ENCODE results near the gene SERBP1. TPM values are rescaled to one million over a fixed set of nuclear protein-coding genes. Genes with fewer than 3 reads are reported as not detected.

SERBP1 gene
- total RNA-seq (206 TPM), polyA plus RNA-seq (ENCODE audit: insufficient read depth in 1 of 8, insufficient read length in 8 of 8, low replicate concordance in 1 of 8) (100 to 1,000 TPM; 353 to 443 (median 428) TPM)
- long read RNA-seq, donor 1, full-length matches to known transcripts: 72 of 145 reads
- long read RNA-seq, donor 1, partial matches to known transcripts: 73 of 145 reads
- long read RNA-seq, donor 1, other reads (novel, unspliced or antisense): 0 of 145 reads
- long read RNA-seq, donor 2, full-length matches to known transcripts: 12 of 18 reads
- long read RNA-seq, donor 2, partial matches to known transcripts: 6 of 18 reads
- long read RNA-seq, donor 2, other reads (novel, unspliced or antisense): 0 of 18 reads
- long read RNA-seq, donor 3, full-length matches to known transcripts: 146 of 269 reads
- long read RNA-seq, donor 3, partial matches to known transcripts: 123 of 269 reads
- long read RNA-seq, donor 3, other reads (novel, unspliced or antisense): 0 of 269 reads
- long read RNA-seq, donor 4, full-length matches to known transcripts: 54 of 158 reads
- long read RNA-seq, donor 4, partial matches to known transcripts: 104 of 158 reads
- long read RNA-seq, donor 4, other reads (novel, unspliced or antisense): 0 of 158 reads
- long read RNA-seq, donor 5, full-length matches to known transcripts: 299 of 765 reads
- long read RNA-seq, donor 5, partial matches to known transcripts: 460 of 765 reads
- long read RNA-seq, donor 5, other reads (novel, unspliced or antisense): 6 of 765 reads
- long read RNA-seq, donor 6, full-length matches to known transcripts: 201 of 471 reads
- long read RNA-seq, donor 6, partial matches to known transcripts: 265 of 471 reads
- long read RNA-seq, donor 6, other reads (novel, unspliced or antisense): 5 of 471 reads
- long read RNA-seq, donor 7, full-length matches to known transcripts: 167 of 606 reads
- long read RNA-seq, donor 7, partial matches to known transcripts: 439 of 606 reads
- long read RNA-seq, donor 7, other reads (novel, unspliced or antisense): 0 of 606 reads
- long read RNA-seq, donor 8, full-length matches to known transcripts: 51 of 124 reads
- long read RNA-seq, donor 8, partial matches to known transcripts: 73 of 124 reads
- long read RNA-seq, donor 8, other reads (novel, unspliced or antisense): 0 of 124 reads
- long read RNA-seq, donor 9, full-length matches to known transcripts: 112 of 381 reads
- long read RNA-seq, donor 9, partial matches to known transcripts: 269 of 381 reads
- long read RNA-seq, donor 9, other reads (novel, unspliced or antisense): 0 of 381 reads
- long read RNA-seq, donor 10, full-length matches to known transcripts: 124 of 299 reads
- long read RNA-seq, donor 10, partial matches to known transcripts: 175 of 299 reads
- long read RNA-seq, donor 10, other reads (novel, unspliced or antisense): 0 of 299 reads
- long read RNA-seq, donor 11, full-length matches to known transcripts: 127 of 329 reads
- long read RNA-seq, donor 11, partial matches to known transcripts: 202 of 329 reads
- long read RNA-seq, donor 11, other reads (novel, unspliced or antisense): 0 of 329 reads

DNA sequence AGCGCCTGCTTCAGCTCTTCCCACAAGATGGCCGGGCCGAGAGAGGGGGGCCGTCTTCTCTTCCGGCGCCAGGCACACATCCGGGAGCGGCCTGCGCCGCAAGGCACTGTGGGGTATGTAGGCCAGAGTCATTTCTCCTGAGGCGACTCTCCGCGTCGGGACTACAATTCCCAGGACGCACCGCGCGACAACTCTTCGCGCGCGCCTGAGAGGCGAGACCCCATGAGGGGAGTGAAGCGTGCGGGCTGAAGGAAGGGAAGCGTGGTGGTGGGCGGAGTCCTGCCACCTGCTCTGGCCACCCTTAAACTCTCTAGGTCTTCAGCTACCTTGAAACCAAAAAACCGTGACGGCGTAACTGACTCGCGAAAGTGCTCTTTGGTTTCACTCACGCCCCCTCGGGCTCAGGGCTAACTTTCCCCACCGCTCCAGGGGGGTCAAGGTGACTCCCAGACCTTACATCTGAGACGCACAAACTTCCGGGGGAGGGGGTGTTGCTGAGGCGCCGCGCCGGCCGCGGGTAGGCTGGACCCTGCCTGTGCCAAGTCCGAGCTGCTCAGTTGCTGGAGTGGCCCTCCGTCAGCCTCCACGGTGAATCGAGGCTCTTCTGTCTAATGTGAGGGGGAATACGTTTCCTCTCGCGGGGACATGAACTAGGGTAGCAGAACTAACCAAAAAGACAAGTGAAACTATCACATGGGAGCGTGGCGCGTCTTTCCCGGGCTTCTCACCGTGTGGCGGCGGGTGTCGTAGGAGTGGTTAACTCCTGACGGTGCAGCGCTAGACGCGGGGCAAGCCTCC lies at the start of gene SERBP1:
SERBP1 (minus strand) TSS at position 45 of the 798 bp plus-strand sequence. CDS start 102 bp downstream, outside the sequence.
- Histone ChIP-seq H3K27ac (ENCODE audit: low read length) (peak within 1 kb of the TSS; percentile 98), H3K27me3 (ENCODE audit: control insufficient read depth, insufficient read depth, low read length) (peaks cover 2% of the 10 kb centered on the region), H3K4me3 (ENCODE audit: low read length) (peak within 1 kb of the TSS; percentile 94), H3K9me3 (replicated peaks; ENCODE audit: control insufficient read depth, low read depth, low read length) (no peaks in the 10 kb centered on the region), H3K36me3 (ENCODE audit: control insufficient read depth, insufficient read depth, low read length) (peaks cover 4% of the 10 kb centered on the region), H3K4me1 (ENCODE audit: control insufficient read depth, insufficient read depth, low read length) (peaks cover 3% of the 10 kb centered on the region)
- peak; percentile 99 for DNase-seq
- under 1% methylated on average over 41 of the region's 62 CpGs for WGBS (ENCODE audit: insufficient coverage)

DNA sequence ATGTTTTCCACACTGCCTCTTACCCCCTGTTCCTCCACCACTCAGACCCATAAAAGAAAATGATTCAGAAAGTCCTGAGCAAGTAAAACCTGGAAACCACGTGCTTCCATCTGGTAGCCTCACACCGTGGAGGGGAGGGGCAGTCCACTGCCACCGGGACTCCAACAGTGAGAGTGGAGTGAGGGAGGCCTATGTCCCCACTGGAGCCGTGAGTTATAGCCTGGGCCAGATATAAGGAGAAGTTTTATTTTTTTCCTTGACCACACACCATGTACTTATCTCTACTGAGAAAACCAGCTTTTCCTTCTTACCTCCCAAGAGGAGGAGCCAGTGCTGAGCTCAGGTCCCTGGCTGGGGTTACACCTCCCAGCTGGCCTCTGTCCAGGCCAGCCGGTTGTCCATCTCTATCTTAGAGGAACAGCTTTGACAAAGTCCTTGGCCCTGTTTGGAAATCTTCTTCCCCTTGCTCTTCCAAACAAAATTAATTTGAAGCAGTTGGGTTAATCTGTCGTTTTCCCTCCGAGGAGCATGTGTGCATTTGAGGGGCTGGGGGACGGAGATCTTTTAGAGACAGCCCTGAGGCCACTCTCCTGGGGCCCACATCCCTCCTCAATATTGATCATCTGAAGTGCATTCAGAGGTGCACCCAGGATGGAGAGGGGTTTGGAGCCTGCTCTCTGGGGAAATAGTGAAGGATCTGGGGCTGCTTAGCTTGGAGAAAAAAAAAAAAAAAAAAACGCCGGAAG lies 49.1 kb upstream of the SERBP1 start:
- WGBS (ENCODE audit: insufficient coverage): 17% methylated on average over 2 of the region's 10 CpGs
- peaks cover 8% of the 10 kb centered on the region for H3K4me1 ChIP-seq (ENCODE audit: control insufficient read depth, insufficient read depth, low read length)
- H3K9me3 ChIP-seq (replicated peaks; ENCODE audit: control insufficient read depth, low read depth, low read length): no peaks in the 10 kb centered on the region
- no peaks in the 10 kb centered on the region for H3K27me3 ChIP-seq (ENCODE audit: control insufficient read depth, insufficient read depth, low read length)
- H3K4me3 ChIP-seq (ENCODE audit: low read length): no peak overlapping the region
- no peak overlapping the region for H3K27ac ChIP-seq (ENCODE audit: low read length)
- no peaks in the 10 kb centered on the region for H3K36me3 ChIP-seq (ENCODE audit: control insufficient read depth, insufficient read depth, low read length)
- DNase-seq: peak; percentile 56

DNA sequence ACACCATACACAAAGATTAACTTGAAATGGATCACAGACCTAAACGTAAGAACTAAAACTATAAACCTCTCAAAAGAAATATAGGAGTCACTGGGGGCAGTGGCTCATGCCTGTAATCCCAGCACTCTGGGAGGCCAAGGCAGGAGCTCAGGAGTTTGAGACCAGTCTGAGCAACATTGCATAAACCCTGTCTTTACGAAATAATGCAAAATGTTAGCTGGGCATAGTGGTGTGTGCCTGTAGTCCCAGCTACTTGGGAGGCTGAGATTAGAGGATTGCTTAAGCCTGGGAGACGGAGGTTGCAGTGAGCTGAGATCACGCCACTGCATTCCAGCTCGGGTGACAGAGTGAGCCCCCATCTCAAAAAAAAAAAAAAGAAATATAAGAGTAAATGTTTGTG lies 46.7 kb upstream of the SERBP1 start:
- Histone ChIP-seq H3K27me3 (ENCODE audit: control insufficient read depth, insufficient read depth, low read length) (no peaks in the 10 kb centered on the region), H3K36me3 (ENCODE audit: control insufficient read depth, insufficient read depth, low read length) (no peaks in the 10 kb centered on the region), H3K4me1 (ENCODE audit: control insufficient read depth, insufficient read depth, low read length) (peaks cover 7% of the 10 kb centered on the region), H3K9me3 (replicated peaks; ENCODE audit: control insufficient read depth, low read depth, low read length) (no peaks in the 10 kb centered on the region), H3K4me3 (ENCODE audit: low read length) (no peak overlapping the region), H3K27ac (ENCODE audit: low read length) (no peak overlapping the region)
- no CpG with 5 or more reads among the region's 5 CpGs for WGBS (ENCODE audit: insufficient coverage)
- no peak for DNase-seq

GRCh38 chr1:67476006-67476482 lies 45.8 kb upstream of the SERBP1 start:
- Histone ChIP-seq H3K9me3 (replicated peaks; ENCODE audit: control insufficient read depth, low read depth, low read length) (no peaks in the 10 kb centered on the region), H3K36me3 (ENCODE audit: control insufficient read depth, insufficient read depth, low read length) (no peaks in the 10 kb centered on the region), H3K4me3 (ENCODE audit: low read length) (no peak overlapping the region), H3K4me1 (ENCODE audit: control insufficient read depth, insufficient read depth, low read length) (peaks cover 7% of the 10 kb centered on the region), H3K27me3 (ENCODE audit: control insufficient read depth, insufficient read depth, low read length) (no peaks in the 10 kb centered on the region), H3K27ac (ENCODE audit: low read length) (no peak overlapping the region)
- no CpG with 5 or more reads among the region's 2 CpGs for WGBS (ENCODE audit: insufficient coverage)
- DNase-seq: no peak

- Histone ChIP-seq H3K27me3 (ENCODE audit: control insufficient read depth, insufficient read depth, low read length) (no peaks in the 10 kb centered on the region), H3K4me3 (ENCODE audit: low read length) (no peak overlapping the region), H3K4me1 (ENCODE audit: control insufficient read depth, insufficient read depth, low read length) (peaks cover 11% of the 10 kb centered on the region), H3K36me3 (ENCODE audit: control insufficient read depth, insufficient read depth, low read length) (no peaks in the 10 kb centered on the region), H3K9me3 (replicated peaks; ENCODE audit: control insufficient read depth, low read depth, low read length) (no peaks in the 10 kb centered on the region), H3K27ac (ENCODE audit: low read length) (no peak overlapping the region)
- no peak for DNase-seq
- 54% methylated on average over 2 of the region's 2 CpGs for WGBS (ENCODE audit: insufficient coverage)
Measured at GRCh38 chr1:67472056-67472455, 41.9 kb upstream of the SERBP1 start.

- peak; percentile 19 for DNase-seq
- WGBS (ENCODE audit: insufficient coverage): 50% methylated on average over 1 of the region's 3 CpGs
- Histone ChIP-seq H3K4me1 (ENCODE audit: control insufficient read depth, insufficient read depth, low read length) (peaks cover 23% of the 10 kb centered on the region), H3K4me3 (ENCODE audit: low read length) (no peak overlapping the region), H3K36me3 (ENCODE audit: control insufficient read depth, insufficient read depth, low read length) (no peaks in the 10 kb centered on the region), H3K27me3 (ENCODE audit: control insufficient read depth, insufficient read depth, low read length) (no peaks in the 10 kb centered on the region), H3K9me3 (replicated peaks; ENCODE audit: control insufficient read depth, low read depth, low read length) (no peaks in the 10 kb centered on the region), H3K27ac (ENCODE audit: low read length) (no peak overlapping the region)
Measured at GRCh38 chr1:67469431-67469830, 39.2 kb upstream of the SERBP1 start.

DNA sequence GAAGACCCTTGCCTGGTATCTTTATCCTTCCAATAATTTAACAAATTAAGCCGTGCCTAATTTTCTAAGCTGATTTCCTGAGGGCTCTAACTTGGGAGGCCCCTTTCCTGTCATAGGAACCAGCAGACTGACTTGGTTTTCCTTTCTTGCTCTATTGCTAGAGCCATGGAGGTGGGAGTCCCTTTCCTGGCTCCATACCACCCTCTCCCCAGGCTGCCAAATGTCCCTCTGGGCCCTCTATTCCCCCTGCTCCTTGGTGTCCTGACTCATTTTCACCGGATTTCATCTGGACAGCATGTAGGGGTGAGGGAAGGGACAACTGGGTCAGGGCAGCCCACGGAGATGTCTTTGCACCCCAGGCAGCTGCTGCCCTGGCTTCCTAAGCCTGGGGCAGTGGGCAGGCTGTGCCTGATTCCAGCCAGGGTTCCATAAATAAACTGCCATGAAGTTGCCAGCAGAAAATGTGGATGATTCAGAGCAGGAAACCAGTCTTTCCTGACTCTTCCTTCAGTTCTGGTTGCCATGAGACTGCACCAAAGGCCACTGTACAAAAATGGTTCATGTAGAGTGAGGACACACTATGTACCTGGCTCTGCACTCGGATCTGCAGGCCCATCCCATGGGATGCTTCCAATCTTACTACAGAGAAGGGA lies 38.0 kb upstream of the SERBP1 start:
- Histone ChIP-seq H3K27ac (ENCODE audit: low read length) (no peak overlapping the region), H3K4me1 (ENCODE audit: control insufficient read depth, insufficient read depth, low read length) (peaks cover 30% of the 10 kb centered on the region), H3K27me3 (ENCODE audit: control insufficient read depth, insufficient read depth, low read length) (no peaks in the 10 kb centered on the region), H3K36me3 (ENCODE audit: control insufficient read depth, insufficient read depth, low read length) (no peaks in the 10 kb centered on the region), H3K4me3 (ENCODE audit: low read length) (no peak overlapping the region), H3K9me3 (replicated peaks; ENCODE audit: control insufficient read depth, low read depth, low read length) (no peaks in the 10 kb centered on the region)
- 20% methylated on average over 1 of the region's 4 CpGs for WGBS (ENCODE audit: insufficient coverage)
- DNase-seq: peak; percentile 12

DNA sequence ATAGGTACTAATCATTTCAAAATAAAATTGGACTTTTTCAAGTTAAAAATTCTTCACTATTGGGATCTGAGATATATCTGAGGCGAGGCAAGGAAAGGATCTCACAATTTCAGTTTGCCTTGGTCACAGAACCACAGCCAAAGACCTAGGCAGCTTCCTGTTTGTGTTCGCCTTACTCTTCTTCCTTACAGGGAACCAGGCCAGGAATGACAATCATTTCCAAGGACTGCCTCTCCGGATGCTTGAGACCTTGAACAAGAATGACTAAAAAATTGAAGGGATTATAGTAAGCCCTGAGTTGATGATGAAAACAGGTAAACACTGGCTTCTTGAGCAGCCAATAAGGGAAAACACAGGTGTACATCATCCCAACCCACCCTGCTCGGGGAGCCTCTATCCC lies 35.2 kb upstream of the SERBP1 start:
- peak; percentile 24 for DNase-seq
- H3K4me1 ChIP-seq (ENCODE audit: control insufficient read depth, insufficient read depth, low read length): peaks cover 48% of the 10 kb centered on the region

More for the DNA sequence above, 35.2 kb upstream of the SERBP1 start:
- Histone ChIP-seq H3K27me3 (ENCODE audit: control insufficient read depth, insufficient read depth, low read length) (no peaks in the 10 kb centered on the region), H3K4me3 (ENCODE audit: low read length) (no peak overlapping the region), H3K9me3 (replicated peaks; ENCODE audit: control insufficient read depth, low read depth, low read length) (no peaks in the 10 kb centered on the region), H3K36me3 (ENCODE audit: control insufficient read depth, insufficient read depth, low read length) (no peaks in the 10 kb centered on the region), H3K27ac (ENCODE audit: low read length) (no peak overlapping the region)
- 60% methylated on average over 1 of the region's 4 CpGs for WGBS (ENCODE audit: insufficient coverage)
